ENCODE data around the gene MYO1D.

The MYO1D gene

DNA sequence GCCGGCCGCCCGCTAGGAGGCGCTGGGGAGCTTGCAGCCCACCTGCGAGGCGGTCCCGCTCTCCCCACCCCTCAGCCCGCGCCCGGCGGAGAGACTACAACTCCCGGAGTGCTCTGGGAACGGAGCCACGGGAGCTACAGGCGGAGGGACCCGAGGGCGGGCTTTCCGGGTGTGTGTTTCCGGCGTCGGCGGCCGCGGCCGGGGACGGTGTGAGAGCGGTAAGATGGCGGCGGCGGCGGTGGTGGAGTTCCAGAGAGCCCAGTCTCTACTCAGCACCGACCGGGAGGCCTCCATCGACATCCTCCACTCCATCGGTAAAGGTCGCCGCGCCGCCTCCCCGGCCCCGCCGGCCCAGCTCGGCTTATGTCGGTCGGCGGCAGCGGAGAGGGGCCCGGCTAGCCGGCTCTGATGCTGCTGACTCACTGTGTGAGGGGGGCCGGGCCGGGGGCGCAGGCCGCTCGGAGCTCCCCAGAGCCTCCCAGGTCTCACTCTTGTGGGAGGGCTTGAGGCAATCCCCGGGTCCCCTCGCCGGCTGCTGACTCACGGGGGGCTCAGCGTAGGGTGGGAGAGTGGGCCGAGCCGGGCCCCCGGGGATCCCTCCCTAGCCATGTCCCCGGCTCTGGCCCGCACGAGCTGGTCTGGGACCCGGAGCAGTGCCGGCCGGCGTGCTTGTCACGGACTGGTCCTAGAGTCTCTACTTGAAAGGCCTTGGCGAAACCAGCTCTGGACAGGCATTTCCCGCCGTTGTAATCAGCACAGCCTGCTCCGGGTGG is 432.4 kb downstream of the MYO1D start, which contains the start of gene PSMD11:
TSS of gene PSMD11 (plus strand) at position 210 of the 773 bp plus-strand sequence. CDS start at position 224, 14 bp downstream.
- peak; percentile 87 for DNase-seq

DNA sequence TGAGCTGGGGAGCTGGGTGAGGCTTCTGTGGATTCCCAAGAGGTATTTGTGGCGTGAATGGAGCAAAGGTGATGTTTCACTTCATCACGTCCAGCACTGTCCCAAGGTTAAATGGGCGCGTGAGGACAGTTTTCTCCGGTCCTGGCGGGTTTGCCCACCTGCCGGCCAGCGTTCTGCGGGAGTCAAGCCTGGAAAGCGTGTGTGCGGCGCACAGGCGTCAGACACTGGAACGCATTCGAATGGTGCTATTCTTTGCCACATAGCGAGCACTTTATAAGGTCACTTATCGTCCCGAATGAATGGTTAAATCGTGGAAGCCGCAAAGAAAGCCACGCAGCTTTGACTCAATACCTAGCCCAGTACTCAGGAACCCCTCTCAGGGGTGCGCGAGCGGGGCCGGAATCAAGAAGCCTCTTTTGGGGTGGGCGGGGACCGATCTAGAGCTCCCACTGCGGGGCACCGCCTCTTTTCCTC is 433.1 kb downstream of the MYO1D start:
- DNase-seq: no peak

All from DMS153 (cell line).